Neural progenitor cell (in vitro differentiated cells): Measurements from ENCODE around the gene CHFR.

Source experiments
- CTCF ChIP-seq: fragments of 200-600 bp; sonication (generic); IDR thresholded peaks from 2 replicates; pipeline ENCODE4 v1.5.1; 2017; ENCODE audit warnings: antibody characterized with exemption, mild to moderate bottlenecking
- EZH2phosphoT487 ChIP-seq: fragments of 200-600 bp; sonication (generic); IDR thresholded peaks from 2 replicates; pipeline ENCODE4 v1.6.1; 2017; ENCODE audit warnings: antibody characterized with exemption

DNA sequence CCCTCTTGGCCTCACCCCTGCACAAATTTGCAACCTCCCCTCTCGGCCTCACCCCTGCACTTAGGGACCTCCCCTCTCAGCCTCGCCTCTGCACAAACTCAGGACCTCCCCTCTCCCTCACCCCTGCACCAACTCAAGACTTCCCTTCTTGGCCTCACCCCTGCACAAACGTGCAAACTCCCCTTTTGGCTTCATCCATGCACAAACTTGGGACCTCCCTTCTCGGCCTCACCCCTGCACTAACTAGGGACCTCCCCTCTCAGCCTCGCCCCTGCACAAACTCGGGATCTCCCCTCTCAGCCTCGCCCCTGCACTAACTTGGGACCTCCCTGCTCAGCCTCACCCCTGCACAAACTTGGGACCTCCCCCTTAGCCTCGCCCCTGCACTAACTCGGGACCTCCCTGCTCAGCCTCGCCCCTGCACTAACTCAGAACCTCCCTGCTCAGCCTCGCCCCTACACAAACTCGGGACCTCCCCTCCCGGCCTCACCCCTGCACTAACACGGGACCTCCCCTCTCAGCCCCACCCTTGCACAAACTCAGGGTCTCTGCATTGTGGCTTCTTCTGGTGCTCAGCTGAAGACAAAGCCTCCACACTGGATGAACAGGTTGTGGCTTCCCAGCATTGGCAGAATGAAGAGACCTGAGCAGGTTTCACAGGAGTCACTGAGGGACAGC, 47.7 kb downstream of the CHFR start:
- TF ChIP-seq EZH2phosphoT487 (no peak), CTCF (no peak)
